NCI-H1436 treated with DMSO at 0.1 percent for 48 hours (cell line): ENCODE data around the gene IWS1.
"Not testable (repeated sequence)": the region's sequence is repeated elsewhere in the genome, so short reads cannot be mapped to it uniquely, and the experiment has no call there.

Experiments used
- DNase-seq: peaks from one replicate; lab custom pipeline; 2025; lab: John Stamatoyannopoulos, UW

The IWS1 gene

DNA sequence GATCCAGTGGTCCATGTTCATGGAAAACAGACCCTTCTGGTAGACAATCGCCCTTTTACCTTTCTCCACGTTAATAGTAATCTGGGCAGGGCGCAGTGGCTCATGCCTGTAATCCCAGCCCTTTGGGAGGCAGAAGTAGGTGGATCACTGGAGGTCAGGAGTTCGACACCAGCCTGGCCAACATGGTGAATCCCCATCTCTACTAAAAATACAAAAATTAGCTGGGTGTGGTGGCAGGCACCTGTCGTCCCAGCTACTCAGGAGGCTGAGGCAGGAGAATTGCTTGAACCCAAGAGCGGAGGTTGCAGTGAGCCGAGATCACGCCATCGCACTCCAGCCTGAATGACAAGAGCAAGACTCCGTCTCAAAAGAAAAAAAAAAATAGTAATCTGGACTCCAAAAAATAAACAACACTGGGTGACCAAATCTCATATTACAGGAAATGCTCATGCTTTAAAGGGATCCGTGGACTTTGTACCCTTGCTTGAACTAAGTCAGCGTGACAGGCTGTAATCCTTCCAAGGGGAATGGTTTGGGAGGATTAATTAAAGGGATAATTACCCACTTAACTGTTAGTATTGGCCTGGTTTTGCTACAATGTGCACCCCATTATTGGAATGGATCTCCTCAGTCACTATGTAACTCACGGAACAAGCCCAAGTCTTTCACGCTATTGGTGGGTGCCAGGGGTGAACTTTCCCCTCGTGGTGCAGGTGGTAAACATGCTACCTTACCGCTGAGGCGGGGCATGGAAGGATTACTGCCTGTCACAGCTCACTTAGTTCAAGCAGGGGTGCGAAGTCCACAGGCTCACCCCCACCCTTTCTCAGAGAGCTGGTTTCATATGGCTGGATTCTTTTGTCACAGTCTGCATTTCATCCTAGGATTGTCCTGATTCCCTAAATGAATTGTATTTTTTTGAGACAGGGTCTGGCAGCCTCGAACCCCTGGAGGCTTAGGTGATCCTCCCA, 71.4 kb downstream of the IWS1 start:
- DNase-seq = no peak

DNA sequence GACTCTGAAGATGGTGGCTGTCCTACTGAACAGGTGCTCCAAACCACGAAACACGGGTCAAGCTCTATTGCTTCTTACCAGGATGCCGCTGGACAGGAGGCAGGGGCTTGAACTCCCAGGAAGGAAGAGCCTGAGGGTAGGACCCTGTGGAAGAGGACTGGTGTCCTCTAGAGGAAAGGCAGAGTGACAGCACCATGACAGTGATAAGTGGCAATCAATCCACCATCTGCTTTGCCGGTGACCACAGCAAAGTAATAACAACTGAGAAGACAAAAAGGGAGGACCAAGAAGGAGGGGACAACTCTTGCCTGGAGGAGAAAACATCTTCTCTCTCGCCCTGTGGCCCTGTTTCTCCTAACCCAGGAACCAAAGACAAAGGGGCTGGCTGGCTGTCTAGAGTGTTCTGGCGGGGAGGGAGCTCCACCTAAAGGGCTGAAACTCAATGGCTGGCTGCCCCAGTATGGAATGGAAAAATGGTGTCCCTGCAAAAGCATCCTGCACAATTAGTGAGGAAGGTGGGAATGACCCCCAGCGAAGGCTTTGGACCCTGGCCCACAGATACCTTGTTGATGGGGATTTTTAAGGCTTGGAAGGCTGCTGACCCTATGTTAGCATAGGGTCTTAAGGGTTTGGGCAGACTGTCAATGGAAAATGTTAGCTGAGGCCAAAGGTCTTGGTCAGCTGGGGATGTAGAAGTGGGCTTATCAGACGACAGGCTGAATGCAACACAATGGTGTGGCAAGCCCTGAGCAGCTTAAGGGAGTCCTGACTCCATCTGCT, 72.7 kb downstream of the IWS1 start:
- no peak for DNase-seq

DNA sequence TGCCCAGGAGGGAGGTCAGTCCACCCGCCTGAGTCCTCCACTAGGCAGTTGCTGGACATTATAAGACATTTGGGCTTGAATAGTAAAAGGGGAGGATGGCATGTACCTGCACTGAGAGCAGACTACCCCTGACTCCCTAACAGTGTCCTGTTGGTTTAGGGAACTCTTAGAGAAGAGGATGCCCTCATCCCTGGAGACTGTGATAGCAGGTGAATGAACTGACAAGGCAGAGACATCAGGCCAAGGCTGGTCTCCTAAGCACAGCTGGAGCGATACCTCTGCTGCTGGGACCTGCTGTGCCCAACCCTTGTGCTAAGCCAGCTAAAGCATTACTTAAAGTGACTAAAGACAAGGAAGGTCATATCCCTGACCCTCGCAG, 73.3 kb downstream of the IWS1 start:
- DNase-seq = no peak

DNA sequence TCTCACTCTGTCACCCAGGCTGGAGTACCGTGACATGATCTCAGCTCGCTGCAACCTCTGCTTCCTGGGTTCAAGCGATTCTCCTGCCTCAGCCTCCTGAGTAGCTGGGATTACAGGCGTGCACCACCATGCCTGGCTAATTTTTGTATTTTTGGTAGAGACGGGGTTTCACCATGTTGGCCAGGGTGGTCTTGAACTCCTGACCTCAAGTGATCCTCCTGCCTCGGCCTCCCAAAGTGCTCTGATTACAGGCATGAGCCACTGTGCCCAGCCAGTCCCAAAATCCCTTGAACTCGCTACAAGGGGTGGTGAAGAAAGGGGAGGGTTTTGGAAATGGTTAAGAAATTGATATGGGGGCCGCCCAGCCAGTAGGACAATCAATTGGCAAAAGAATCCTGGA, 73.9 kb downstream of the IWS1 start:
- not testable (repeated sequence) for DNase-seq

DNA sequence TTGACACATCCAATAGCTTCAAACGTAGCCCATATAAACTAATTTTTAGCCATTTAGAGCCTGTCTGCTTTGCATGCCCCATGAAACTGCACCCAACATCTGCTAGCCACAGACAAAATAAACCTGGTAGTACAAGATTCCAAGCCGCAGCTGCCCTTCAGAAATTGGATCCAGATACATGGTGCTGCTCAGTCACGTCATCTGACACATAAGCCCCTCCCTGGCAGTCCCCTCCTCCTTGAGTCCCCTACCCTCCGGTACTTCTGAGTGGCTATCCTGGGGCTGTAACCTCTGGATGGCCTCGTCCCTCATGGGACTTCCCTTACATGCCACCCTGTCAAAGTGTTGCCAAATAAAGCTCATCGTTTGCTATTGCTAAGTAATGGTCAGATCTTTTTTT, 74.3 kb downstream of the IWS1 start:
- DNase-seq = no peak

DNA sequence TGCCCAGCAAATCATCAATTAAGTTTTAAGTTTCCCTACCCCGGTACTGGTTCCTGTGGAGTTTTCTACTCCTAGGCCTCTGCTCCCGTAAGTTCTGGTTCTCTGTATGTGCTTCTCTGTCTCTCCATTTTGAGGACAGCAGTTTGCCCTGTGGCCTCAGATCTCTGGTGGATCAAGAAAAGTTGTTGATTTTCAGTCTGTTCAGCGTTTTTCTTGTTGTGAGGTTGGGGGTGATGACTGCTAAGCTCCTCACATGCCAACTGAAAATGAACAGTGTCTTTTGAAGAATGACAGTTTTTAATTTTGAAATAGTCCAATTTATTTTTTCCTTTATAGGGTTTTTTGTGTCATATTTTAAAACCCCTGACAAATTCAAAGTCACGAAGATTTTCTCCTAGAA, 76.4 kb downstream of the IWS1 start:
- no peak for DNase-seq

DNA sequence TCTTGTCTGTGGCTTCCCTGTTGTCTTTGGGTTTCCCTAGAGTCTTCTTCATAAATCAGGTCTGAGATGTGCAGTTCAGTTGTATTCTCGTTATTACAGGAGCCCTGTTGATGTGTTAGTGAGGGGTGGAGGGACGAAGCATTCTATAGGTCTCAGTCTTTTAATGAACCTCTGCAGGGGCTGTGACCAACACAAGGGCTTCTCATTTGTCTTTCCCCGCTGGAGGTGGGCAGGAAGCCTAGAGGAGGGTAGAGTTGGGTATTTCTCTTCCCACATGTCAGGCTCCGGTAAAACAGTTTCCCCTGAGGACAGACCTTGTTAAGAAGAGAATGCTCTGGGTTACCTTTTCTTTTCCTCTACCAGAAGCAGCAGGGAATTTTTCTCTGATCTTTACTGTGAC, 76.9 kb downstream of the IWS1 start:
- DNase-seq = no peak

DNA sequence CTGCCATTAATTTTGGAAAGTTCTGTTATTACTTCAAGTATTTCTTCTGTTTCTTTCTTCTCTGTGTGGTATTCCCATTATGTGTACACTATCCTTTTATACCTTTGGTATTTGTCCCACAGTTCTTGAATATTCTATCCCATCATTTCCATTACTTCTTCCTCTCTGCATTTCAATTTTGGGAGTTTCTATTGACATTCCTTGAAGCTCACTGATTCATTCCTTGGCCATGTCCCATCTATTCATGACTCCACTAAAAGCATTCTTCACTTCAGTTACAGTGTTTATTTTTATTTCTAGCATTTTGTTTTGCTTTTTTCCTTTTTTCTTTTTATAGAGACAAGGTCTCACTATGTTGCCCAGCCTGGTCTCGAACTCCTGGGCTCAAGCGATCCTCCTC, 77.8 kb downstream of the IWS1 start:
- no peak for DNase-seq

DNA sequence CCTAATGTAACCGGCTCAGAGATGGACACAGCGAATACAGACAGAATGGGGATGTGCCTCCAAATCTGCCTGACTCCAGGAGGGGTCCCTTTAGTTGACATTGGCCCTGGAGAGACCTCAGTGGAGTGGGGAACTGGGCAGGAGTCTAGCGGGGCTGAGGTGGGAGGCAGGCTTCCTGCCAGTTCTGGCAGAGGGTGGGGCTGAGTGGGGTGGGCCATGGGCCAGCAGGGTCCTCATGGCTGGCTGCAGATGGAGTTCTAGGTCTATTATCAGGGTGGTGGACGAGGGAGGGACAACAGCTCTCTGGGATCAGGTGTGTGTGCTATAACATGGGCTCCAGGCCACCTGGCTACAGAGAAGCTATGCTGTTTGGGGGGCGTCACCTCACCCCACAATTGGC, 86.9 kb downstream of the IWS1 start:
- no peak for DNase-seq

DNA sequence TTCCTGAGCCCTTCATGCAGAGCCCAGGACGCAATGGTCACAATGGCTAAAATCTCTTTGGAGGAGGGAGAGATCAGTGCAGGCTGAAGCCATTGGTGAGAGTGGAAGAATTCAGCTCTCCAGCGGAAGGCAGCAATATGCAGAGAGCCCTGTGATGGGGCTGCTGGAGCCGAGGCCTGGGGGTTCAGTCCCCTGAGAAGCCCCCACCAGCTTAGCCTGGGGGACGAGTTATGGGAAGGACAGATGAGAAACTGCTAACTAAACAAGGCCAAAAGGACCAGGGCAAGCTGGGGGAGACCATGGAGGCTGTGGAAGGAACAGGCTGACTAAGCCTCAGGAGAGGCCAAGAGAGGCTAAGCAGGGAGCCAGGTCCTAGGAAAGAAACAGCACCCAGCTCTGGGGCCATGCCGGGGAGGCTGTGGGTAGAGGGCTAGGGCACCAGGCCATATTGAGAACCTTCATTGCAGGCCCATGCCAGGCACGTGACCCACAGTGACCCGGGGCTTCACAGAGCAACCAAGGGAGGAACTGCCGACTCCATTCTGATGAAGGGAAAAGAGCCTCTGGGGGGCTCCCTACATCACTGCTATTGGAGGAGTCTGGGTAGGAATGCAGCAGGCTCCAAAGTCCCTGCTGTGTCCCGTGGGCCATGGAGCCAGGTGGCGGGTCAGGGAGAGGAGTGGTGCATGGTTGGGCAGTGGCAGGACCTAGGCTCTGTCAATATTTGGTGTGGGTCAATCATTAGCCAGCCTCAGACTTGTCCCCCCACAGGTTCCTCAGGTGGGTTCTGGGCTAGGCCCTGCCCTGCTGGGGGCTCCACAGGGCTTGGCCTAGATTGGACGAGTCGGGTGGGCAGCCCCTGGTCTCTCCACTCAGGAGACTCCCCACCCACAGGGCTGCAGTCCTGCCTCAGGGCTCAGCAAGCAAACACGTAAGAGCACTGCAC, 88.2 kb downstream of the IWS1 start:
- no peak for DNase-seq

DNA sequence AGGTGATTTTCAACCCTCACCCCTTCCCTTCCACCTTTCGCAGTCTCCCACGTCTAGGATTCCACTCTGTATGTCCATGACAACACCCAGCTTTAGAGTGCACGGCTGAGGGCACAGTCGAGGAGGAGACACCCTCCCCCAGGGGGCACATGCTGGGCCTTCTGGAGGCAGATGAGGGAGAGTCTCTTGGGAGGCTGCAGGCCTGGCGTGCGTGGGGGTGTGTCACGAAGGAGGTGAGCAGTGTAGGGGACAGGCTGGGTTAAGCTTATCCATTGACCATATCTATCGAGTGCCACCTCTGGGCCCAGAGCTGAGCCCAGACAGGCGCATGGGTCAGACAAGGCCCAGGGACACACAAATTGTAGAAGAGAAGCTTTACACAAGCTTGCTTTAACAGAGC, 89.2 kb downstream of the IWS1 start:
- no peak for DNase-seq

DNA sequence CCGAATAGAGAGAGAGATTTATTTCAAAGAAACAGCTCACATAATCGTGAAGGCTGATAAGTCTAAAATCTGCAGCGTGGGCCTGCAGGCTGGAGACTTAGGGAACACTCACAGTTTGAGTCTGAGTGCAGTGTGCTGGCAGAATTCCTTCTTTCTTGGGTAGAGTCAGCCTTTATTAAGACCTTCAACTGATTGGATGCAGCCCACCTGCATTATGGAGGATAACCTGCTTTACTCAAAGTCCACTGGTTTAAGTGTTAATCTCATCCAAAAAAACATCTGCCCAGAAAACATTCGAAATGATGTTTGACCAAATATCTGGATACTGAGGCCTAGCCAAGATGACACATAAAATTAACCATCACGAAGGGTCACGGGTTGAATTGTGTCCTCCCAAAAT, 91.8 kb downstream of the IWS1 start:
- no peak for DNase-seq

DNA sequence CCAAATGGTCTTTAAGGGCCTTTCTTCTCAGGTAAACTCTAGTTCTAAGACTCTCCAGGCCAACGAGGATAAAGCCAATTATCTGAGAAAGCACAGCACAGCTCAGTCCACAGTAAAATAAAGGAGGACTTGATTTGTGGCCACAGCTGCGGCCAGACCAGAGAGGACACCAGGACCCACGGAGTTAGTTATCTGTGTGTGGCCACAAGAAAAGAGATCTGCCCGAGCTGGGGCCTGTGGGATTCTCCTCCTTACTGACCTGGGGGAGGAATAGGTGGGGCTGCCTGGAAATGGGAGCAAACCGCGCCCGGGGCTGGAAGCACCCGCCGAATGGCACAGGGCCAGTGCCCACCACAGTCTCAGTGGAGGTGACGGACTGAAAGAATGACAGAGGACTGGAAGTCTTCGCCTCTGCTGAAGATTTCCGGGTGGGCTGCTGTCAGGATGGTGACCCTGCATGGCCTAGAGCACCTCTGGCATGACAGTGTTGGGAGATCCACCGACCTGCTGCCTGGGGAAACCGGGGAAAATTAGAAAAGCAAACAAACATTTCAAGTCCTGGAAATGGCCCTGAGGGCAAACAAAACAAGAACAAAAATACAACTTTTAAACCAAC, 94.8 kb downstream of the IWS1 start:
- DNase-seq = no peak
